Right atrium auricular region (tissue), 2 donors: ENCODE measurements around the gene DICER1. TPM values are rescaled to one million over a fixed set of nuclear protein-coding genes. Genes with fewer than 3 reads are reported as not detected.

Experiments used
- DNase-seq: peaks from one replicate; pipeline ENCODE4 v3.0.0-alpha.2; 2019; ENCODE audit warnings: low spot score
- H3K27ac ChIP-seq, 2 donors: fragments of 200-600 bp; sonication (generic); 1 replicate in 1 of 2; 2 replicates in 1 of 2; pipeline ENCODE4 v1.5.1; 2016 to 2019
- H3K27me3 ChIP-seq, 2 donors: fragments of 200-600 bp; sonication (generic); one replicate each; pipeline versions ENCODE4 v1.5.1 to v1.6.0; 2017 to 2019
- H3K36me3 ChIP-seq: fragments of 200-600 bp; sonication (generic); one replicate; pipeline ENCODE4 v1.5.1; 2016
- H3K4me1 ChIP-seq, 2 donors: fragments of 200-600 bp; sonication (generic); one replicate each; pipeline versions ENCODE4 v1.5.1 to v1.6.0; 2017 to 2019
- H3K4me3 ChIP-seq, 2 donors: fragments of 200-600 bp; sonication (generic); 1 replicate in 1 of 2; 2 replicates in 1 of 2; pipeline ENCODE4 v1.5.1; 2017 to 2019; ENCODE audit warnings: mild to moderate bottlenecking in 1 of 2, moderate library complexity in 1 of 2
- H3K9me3 ChIP-seq, 2 donors: fragments of 200-600 bp; sonication (generic); one replicate each; pipeline ENCODE4 v1.5.1; 2019
- total RNA-seq, 2 donors: library from RNA; depleted of rRNA; stranded (reverse); fragments of >200 nt; gene quantifications; one replicate each; pipeline ENCODE4 v1.1.0, GENCODE V29; 2016
- TF ChIP-seq, protein P1 (sequence below), 2 donors: fragments of 200-600 bp; sonication (generic); IDR thresholded peaks; one replicate each; pipeline ENCODE4 v1.5.1; 2019; ENCODE audit warnings: antibody characterized with exemption in 2 of 2

Gene DICER1
- total RNA-seq, 2 donors from 2014 or later = 15.9 to 23.0 TPM

DNA sequence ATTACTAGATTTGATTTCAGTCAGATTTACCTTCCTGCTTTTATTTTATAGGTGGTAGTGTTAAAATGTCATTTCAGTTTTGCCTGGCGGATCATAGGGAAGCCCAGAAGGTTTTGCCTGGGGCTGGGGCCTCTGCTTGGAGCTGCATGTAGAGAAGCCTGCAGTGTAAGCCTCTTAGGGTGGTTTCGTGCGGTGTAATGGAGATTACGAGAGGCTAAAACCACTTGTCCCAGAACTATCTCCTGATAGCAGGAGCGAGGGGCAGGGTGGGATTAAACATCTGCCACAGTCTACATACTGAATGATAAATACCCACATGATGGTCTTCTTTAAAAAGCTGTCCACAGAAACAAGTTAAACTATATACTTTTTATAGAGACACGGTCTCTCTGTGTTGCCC, 35.0 kb upstream of the DICER1 start:
- Histone ChIP-seq H3K4me1 (peaks cover 0 to 23% of the 10 kb centered on the region in 2 donors), H3K27me3 (no peaks in the 10 kb centered on the region), H3K27ac (no peak overlapping the region), H3K9me3 (peaks cover 0 to 6% of the 10 kb centered on the region in 2 donors), H3K4me3 (no peak overlapping the region), H3K36me3 (no peaks in the 10 kb centered on the region)
- TF ChIP-seq, protein P1, sequence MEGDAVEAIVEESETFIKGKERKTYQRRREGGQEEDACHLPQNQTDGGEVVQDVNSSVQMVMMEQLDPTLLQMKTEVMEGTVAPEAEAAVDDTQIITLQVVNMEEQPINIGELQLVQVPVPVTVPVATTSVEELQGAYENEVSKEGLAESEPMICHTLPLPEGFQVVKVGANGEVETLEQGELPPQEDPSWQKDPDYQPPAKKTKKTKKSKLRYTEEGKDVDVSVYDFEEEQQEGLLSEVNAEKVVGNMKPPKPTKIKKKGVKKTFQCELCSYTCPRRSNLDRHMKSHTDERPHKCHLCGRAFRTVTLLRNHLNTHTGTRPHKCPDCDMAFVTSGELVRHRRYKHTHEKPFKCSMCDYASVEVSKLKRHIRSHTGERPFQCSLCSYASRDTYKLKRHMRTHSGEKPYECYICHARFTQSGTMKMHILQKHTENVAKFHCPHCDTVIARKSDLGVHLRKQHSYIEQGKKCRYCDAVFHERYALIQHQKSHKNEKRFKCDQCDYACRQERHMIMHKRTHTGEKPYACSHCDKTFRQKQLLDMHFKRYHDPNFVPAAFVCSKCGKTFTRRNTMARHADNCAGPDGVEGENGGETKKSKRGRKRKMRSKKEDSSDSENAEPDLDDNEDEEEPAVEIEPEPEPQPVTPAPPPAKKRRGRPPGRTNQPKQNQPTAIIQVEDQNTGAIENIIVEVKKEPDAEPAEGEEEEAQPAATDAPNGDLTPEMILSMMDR (IDR thresholded peaks at IDR 0.05) = no peak
- DNase-seq = no peak

- TF ChIP-seq, protein P1 (IDR thresholded peaks at IDR 0.05) = no peak
- Histone ChIP-seq H3K36me3 (no peaks in the 10 kb centered on the region), H3K27me3 (no peaks in the 10 kb centered on the region), H3K27ac (peak overlapping the region; percentile 6 to 46), H3K9me3 (peaks cover 0 to 6% of the 10 kb centered on the region in 2 donors), H3K4me1 (peaks cover 0 to 23% of the 10 kb centered on the region in 2 donors), H3K4me3 (no peak overlapping the region)
- no peak for DNase-seq
These were observed 34.3 kb upstream of the DICER1 start for GRCh38 chr14:95191445-95192199.

DNA sequence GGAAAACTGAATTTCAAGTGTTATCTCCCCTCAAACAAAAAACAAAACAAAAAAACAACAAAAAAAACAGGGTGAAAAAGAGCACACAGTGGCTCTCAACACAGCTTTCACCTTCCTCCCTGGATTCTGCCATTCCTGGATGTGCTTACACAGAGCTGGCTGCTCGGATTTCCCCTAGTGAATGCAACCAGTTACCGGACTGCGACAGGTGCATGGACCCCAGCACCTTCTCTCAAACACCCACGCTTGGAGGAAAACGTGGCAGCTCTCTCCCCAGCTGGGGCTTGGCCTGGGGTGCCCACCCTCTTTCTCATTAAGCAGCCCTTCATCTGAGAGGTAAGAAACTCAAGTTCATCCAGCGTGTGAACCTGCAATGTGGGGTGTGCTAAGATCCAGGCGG, 33.5 kb upstream of the DICER1 start:
- no peaks in the 10 kb centered on the region for H3K36me3 ChIP-seq
- no peak overlapping the region for H3K4me3 ChIP-seq
- H3K9me3 ChIP-seq = peaks cover 0 to 6% of the 10 kb centered on the region in 2 donors
- peaks cover 0 to 28% of the 10 kb centered on the region in 2 donors for H3K4me1 ChIP-seq
- no peaks in the 10 kb centered on the region for H3K27me3 ChIP-seq
- TF ChIP-seq, protein P1 (IDR thresholded peaks at IDR 0.05) = no peak
- H3K27ac ChIP-seq = peak overlapping the region; percentile 6 to 46
- DNase-seq = no peak

DNA sequence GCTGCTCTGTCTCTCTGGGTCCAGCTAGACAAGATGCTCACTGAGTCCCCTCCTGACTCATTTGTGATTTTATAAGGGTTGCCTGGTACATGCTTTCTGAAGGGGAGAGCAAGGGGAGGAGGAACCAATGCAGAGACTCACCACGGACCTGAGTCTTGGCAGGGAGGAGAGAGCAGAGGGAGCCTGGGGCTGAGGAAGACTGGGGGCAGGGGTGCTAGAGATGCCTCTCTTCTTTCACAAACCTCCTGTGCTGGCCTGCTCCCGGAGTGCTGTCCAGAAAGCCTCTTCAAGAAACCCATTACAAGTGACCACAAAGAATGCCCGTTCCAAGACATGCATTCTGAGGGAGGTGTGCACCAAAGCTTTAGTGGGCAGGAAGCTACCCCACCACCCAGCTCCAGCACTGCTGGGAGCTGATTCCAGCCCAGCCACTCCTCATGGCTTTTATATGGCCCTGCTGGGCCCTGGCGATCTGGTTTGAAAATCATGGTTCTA, 33.1 kb upstream of the DICER1 start:
- H3K4me3 ChIP-seq = no peak overlapping the region
- H3K27ac ChIP-seq = peak overlapping the region; percentile 1 to 6
- TF ChIP-seq, protein P1 (IDR thresholded peaks at IDR 0.05) = no peak
- peaks cover 0 to 6% of the 10 kb centered on the region in 2 donors for H3K9me3 ChIP-seq
- no peak for DNase-seq
- H3K4me1 ChIP-seq = peaks cover 0 to 33% of the 10 kb centered on the region in 2 donors
- H3K27me3 ChIP-seq = no peaks in the 10 kb centered on the region
- no peaks in the 10 kb centered on the region for H3K36me3 ChIP-seq

DNA sequence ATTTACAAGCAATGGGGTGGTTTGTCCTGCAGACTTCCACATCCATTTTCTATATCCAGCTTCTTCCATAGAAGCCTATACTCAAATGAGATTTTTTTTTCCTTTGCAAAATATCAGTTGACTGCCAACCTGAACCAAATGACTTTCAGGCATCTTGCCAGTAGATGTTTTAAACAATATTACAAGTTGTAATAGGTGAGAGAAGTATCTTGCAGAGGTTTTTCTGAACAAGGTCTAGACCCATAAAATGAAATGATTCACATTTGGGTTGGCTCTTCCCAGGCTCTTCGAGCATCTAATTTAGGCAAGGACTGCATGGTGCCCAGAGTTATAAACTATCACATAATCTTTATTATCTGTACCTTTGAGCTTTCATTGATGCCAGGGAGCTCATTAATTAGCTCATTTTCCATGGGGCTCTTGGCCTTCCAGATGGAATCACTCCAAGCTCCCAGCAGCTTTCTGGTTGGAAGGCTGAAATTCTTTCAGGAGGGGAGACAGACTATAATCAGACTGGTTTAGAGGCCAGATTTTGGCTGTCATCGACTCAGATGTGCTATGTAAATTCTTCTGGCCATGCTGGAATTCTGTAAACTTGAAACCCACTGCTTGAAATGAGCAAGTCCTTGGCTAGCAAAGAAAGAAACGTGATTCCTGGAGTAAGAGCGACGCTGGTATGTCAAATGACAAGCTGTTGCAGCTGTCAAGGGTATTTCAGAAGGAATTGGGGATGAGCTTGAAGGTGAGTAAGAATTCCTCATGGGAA, 32.2 kb upstream of the DICER1 start:
- peak overlapping the region in 1 of 2 donors; percentile 1 for H3K27ac ChIP-seq
- no peak for DNase-seq
- no peak overlapping the region for H3K4me3 ChIP-seq
- TF ChIP-seq, protein P1 (IDR thresholded peaks at IDR 0.05) = no peak
- H3K36me3 ChIP-seq = no peaks in the 10 kb centered on the region
- peaks cover 0 to 41% of the 10 kb centered on the region in 2 donors for H3K4me1 ChIP-seq
- no peaks in the 10 kb centered on the region for H3K27me3 ChIP-seq
- peaks cover 0 to 6% of the 10 kb centered on the region in 2 donors for H3K9me3 ChIP-seq
